Subcutaneous adipose tissue (tissue), 4 donors: Measurements from ENCODE around the gene AMN1. TPM values are rescaled to one million over a fixed set of nuclear protein-coding genes. Genes with fewer than 3 reads are reported as not detected.

Experiments used
- total RNA-seq, 4 donors: library from RNA; depleted of rRNA; stranded (reverse); fragments of >200 nt; gene quantifications; one replicate each; pipeline ENCODE4 v1.1.0, GENCODE V29; 2016
- TF ChIP-seq, protein P1 (sequence below): fragments of 450-650 bp; IDR thresholded peaks from one replicate; pipeline ENCODE4 v1.5.1; 2016; ENCODE audit warnings: low read depth, mild to moderate bottlenecking, control low read depth, antibody characterized with exemption, moderate library complexity

The AMN1 gene
- total RNA-seq, 4 donors from 2014 or later = 5.8 to 7.5 (median 6.9) TPM

DNA sequence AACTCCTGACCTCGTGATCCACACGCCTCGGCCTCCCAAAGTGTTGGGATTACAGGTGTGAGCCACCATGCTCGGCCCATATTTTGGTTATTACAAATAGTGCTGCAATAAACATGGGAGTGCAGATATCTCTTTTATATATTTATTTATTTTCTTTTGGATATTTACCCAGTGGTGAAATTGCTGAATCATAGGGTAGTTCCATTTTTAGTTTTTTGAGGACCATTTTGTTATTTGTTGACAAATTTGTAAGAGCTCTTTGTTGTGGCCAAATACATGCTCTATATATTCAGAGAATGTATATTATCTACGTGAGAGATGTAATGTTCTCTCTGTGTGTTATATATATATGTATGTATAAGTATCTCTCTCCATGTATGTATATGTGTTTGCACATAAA, 15.9 kb downstream of the AMN1 start:
- TF ChIP-seq, protein P1, sequence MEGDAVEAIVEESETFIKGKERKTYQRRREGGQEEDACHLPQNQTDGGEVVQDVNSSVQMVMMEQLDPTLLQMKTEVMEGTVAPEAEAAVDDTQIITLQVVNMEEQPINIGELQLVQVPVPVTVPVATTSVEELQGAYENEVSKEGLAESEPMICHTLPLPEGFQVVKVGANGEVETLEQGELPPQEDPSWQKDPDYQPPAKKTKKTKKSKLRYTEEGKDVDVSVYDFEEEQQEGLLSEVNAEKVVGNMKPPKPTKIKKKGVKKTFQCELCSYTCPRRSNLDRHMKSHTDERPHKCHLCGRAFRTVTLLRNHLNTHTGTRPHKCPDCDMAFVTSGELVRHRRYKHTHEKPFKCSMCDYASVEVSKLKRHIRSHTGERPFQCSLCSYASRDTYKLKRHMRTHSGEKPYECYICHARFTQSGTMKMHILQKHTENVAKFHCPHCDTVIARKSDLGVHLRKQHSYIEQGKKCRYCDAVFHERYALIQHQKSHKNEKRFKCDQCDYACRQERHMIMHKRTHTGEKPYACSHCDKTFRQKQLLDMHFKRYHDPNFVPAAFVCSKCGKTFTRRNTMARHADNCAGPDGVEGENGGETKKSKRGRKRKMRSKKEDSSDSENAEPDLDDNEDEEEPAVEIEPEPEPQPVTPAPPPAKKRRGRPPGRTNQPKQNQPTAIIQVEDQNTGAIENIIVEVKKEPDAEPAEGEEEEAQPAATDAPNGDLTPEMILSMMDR = no peak

DNA sequence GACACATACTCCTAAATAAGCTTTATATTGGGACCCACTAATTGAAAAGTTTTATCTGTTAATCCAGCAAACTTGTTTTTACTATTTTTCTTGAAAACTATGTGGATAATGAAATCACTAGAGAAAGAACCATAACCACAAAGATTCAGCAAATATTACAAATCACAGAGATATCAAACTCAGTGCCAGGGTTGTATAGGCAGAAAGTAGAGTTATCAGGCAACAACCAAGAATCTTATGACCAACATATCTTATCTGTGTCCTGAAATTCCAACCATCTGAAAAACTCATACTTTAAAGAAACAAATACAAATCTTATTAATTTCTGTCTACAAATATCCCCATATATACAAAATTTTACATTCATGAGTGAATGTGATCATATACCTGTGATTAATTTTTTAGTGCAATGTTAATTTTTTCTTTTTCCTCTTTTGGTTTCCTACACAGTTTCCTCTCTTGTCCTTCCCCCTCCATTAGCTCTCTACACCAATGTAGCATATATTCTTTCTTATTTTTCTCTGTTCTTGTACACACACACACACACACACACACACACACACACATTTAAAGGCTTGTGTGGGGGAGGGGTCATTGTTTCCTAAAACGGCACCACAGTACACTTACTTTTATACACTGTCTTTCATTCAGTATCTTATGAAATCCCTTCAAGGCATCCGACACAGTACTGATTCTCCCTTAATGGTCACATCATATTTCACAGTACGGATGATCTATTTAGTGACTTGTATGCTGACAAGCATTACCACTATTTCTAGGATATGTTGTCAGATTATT, 18.6 kb downstream of the AMN1 start:
- TF ChIP-seq, protein P1 = no peak

DNA sequence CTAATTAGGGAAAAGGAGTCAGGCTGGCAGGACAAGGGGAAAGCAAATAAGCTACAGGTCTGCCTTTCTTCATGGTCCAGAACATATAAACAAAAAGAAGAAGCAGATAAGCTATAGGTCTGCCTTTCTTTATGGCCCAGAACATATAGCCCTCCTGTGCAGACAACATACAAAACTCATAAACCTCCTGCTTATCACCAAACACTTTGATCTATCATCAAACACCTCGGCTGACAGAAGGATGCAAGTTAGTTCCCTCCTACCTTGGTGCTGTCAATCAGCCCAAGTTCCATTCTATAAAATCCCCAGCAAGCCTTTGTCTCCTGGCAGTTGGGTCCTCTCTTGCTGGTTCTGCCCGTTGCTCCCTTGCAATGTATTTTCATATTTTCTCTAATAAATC, 23.2 kb downstream of the AMN1 start:
- TF ChIP-seq, protein P1 = no peak

DNA sequence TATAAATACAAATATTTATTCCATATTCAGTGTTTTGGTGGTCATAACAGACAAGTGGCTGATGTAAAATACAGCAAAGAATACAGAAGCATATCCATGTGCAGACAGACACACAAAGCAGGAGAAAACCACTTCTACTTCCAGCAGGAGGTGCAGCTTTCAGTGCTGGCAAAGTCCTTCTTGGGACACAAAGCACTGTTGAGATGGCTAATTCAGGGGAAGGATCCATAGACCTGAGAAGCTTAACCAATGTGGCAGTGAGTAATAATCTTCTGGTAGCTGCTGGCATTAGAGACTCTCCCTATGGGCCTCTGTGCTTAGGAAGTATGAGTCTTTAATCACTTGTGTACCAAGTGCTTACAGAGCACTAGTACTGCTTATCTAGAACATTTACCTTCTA, 26.8 kb downstream of the AMN1 start:
- TF ChIP-seq, protein P1 = no peak

DNA sequence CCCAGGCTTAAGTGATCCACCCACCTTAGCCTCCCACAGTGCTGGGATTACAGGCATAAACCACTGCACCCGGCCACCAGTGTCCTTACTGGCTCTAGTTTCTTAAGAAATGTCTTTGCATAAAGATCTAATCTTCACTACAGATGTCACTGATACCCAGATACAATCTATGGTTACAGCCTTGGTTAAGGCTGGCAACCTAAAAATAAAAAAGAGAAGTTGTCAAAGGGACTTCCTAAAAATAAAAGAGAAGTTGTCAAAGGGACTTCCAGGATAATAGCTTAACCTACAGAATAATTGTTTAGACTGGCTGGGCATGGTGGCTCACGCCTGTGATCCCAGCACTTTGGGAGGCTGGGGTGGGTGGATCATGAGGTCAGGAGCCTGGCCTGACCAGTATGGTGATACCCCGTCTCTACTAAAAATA, 41.7 kb downstream of the AMN1 start:
- TF ChIP-seq, protein P1 = no peak

DNA sequence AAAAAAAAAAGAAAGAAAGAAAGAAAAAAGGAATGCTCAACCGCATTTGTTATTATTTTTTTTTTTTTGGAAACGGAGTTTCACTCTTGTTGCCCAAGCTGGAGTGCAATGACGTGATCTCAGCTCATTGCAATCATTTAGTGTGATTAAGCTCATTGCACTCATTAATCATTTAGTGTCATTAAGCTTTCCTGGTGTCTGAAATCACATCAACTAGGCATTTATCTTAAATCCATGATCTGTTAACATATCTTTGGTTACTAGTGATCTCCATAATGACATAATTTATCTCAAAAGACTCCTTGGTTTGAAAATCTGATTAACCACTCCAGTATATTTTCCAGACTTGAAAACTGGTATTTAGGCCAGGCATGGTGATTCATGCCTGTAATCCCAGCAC, 43.0 kb downstream of the AMN1 start:
- TF ChIP-seq, protein P1 = no peak

DNA sequence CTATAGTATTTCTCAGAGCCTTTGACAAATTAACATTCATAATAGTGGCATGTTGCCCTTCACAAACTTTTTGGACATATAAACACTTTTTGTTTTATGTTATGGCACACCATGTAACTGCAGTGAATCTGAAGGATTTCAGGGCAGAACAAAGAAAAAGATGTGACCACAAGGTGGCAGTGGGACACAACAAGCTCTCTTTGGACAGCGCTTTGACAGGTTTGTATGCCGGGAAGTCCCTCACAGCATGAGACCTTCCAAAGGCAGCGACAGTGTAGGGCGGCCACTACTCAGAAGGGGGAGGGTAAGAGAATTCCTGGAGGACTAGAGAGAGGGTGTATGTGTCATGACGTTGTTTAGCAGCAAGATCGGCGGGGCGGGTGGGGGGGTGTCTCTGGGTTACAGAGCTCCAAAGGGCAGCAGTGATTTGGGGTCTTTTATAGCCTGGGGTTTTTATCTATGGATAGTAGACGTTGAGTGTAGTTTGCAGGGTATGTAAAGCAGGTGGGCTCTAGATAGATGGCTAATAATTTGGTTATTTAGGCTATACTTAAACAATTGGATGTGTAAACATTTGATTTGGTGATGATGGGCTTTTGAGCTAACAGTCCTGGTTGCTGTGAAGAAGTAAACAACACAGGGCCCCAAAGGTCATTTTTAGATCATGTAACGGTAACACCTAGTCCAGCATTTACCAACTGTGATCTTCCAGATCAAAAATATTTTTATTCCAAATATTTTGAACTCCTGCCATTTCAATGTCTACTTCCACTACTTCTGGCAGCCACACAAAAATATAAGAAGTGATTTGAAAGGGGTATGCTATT, 46.5 kb downstream of the AMN1 start:
- TF ChIP-seq, protein P1 = no peak
